Fibroblast of mammary gland (primary cell): Measurements from ENCODE around the gene IL1RL1.

Experiments used
- DNase-seq: peaks from one replicate; pipeline ENCODE4 v3.0.0-alpha.2; 2010; ENCODE audit warnings: low read depth
- H3K4me3 ChIP-seq: 2 replicates; pipeline ENCODE4 v1.5.1; 2011; ENCODE audit warnings: low read depth, mild to moderate bottlenecking, low read length, moderate library complexity; ENCODE audit not compliant: control insufficient read depth
- CTCF ChIP-seq: conservative IDR thresholded peaks from 2 replicates; pipeline ENCODE4 v1.5.1; 2011; ENCODE audit warnings: low read depth, low read length, inconsistent platforms; ENCODE audit not compliant: control insufficient read depth, insufficient read depth

Gene IL1RL1

GRCh38 chr2:102310964-102311640 is at the start of gene IL1RL1:
TSS of gene IL1RL1 (plus strand) at chr2:102311563. CDS start at chr2:102338265, 26,702 bp downstream.
- TF ChIP-seq CTCF: no peak
- no peak for DNase-seq

GRCh38 chr2:102262216-102263129 is 48.9 kb upstream of the IL1RL1 start:
- DNase-seq: peak; percentile 74
- no peak for TF ChIP-seq CTCF

More at GRCh38 chr2:102310964-102311640, at the start of gene IL1RL1:
- no peak within 1 kb of the TSS for H3K4me3 ChIP-seq

GRCh38 chr2:102264952-102265351 is 46.4 kb upstream of the IL1RL1 start:
- no peak overlapping the region for H3K4me3 ChIP-seq
- TF ChIP-seq CTCF: no peak
- no peak for DNase-seq

More at GRCh38 chr2:102262216-102263129, 48.9 kb upstream of the IL1RL1 start:
- H3K4me3 ChIP-seq: no peak overlapping the region

GRCh38 chr2:102266204-102266603 is 45.2 kb upstream of the IL1RL1 start:
- DNase-seq: peak; percentile 48
- no peak for TF ChIP-seq CTCF
- no peak overlapping the region for H3K4me3 ChIP-seq

GRCh38 chr2:102267774-102268173 is 43.6 kb upstream of the IL1RL1 start:
- no peak overlapping the region for H3K4me3 ChIP-seq
- no peak for DNase-seq
- TF ChIP-seq CTCF: no peak

GRCh38 chr2:102268510-102269199 is 42.7 kb upstream of the IL1RL1 start:
- no peak overlapping the region for H3K4me3 ChIP-seq
- peak; percentile 77 for DNase-seq
- no peak for TF ChIP-seq CTCF
